ENCODE measurements around the gene SLC25A38.
A peak's percentile ranks its signal among the peaks of the same experiment; 100 is the strongest.

Gene SLC25A38

GRCh38 chr3:39383045-39383880 is at the start of gene SLC25A38:
SLC25A38 (plus strand) TSS chr3:39383370; CDS start chr3:39383725, 355 bp downstream.
- peak; percentile 27; the same call in 1 of the 2 replicates for TF ChIP-seq CTCF (IDR thresholded peaks at IDR 0.05)

GRCh38 chr3:39333607-39334006 is 49.6 kb upstream of the SLC25A38 start:
- TF ChIP-seq CTCF (IDR thresholded peaks at IDR 0.05): no peak

- no peak for TF ChIP-seq CTCF (IDR thresholded peaks at IDR 0.05)
Observed at GRCh38 chr3:39334205-39334604, 49.0 kb upstream of the SLC25A38 start.

- no peak for TF ChIP-seq CTCF (IDR thresholded peaks at IDR 0.05)
Observed at GRCh38 chr3:39338201-39338600, 45.0 kb upstream of the SLC25A38 start.

- TF ChIP-seq CTCF (IDR thresholded peaks at IDR 0.05): no peak
Observed at GRCh38 chr3:39339086-39339485, 44.1 kb upstream of the SLC25A38 start.

GRCh38 chr3:39343076-39343717 is 40.0 kb upstream of the SLC25A38 start:
- no peak for TF ChIP-seq CTCF (IDR thresholded peaks at IDR 0.05)

GRCh38 chr3:39343760-39344159 is 39.4 kb upstream of the SLC25A38 start:
- no peak for TF ChIP-seq CTCF (IDR thresholded peaks at IDR 0.05)
